ENCODE measurements around the gene SLC6A6.

SLC6A6 gene

DNA sequence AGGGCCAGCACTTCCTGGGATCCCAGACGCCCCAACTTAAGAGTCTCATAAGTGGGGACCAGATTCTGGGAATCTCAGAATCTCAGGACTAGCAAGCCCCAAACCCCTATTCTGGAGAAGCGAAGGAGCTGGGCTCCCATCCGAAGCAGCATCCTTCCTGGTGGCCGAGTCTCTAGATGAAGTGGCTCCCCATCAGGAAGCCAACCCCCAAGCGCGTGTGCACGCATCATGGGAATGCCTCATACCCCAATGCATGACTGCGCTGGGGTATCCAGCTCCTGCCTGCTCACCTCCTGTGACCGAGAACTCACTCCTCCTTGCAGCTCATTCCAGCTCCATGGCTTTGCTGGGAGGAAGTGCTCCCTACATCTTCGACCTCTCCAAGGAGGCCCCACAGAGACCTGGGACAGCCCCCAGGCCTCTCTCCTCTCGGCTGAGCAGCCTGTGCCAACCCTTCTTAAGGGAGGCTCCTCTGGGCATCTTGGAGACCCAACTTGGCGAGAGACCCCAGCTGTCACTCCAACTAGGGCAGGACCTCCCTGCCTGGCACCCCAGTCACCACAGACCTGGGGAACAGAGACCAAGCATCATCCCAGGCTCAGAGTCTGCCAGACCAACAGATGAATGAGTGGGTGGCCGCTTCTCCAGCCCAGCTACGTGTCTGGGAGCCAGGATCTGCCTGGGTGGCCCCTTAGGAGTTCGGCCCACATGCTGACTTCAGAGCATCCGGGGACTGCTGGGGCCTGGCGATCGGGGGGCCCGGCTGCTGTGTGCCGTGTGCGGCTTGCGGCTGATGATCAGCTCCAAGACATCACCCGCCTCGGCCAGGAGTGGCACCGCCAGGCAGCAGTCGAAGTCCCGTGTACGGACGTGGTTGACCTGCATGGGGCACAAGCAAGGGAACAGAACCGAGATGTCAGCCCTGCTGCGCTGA lies 90.8 kb downstream of the SLC6A6 start:
- Histone ChIP-seq H3K4me2 (ENCODE audit: insufficient read depth, low read length) (no peak overlapping the region), H3K27me3 (ENCODE audit: insufficient read depth, low read length, poor library complexity) (no peaks in the 10 kb centered on the region), H3K4me1 (ENCODE audit: insufficient read depth, low read length) (no peaks in the 10 kb centered on the region), H3K4me3 (ENCODE audit: low read depth in 1 of 2, low read length in 2 of 2) (no peak overlapping the region), H3K36me3 (ENCODE audit: insufficient read depth, low read length) (no peaks in the 10 kb centered on the region), H3K79me2 (ENCODE audit: insufficient read depth, low read length) (no peaks in the 10 kb centered on the region), H4K20me1 (ENCODE audit: insufficient read depth, low read length) (no peaks in the 10 kb centered on the region), H3K9me3 (ENCODE audit: insufficient read depth, low read length, severe bottlenecking) (no peaks in the 10 kb centered on the region), H2AFZ (ENCODE audit: low read depth, low read length) (no peak overlapping the region), H3K27ac (ENCODE audit: low read length) (no peak overlapping the region), H3K9ac (ENCODE audit: low read depth, low read length) (no peak overlapping the region)
- ATAC-seq (ENCODE audit: insufficient read depth, low read depth) (no peak), DNase-seq (no peak)
- no peak for TF ChIP-seq EZH2 (IDR thresholded peaks at IDR 0.05; ENCODE audit: borderline replicate concordance, low read depth, low read length, severe bottlenecking)
- TF ChIP-seq, protein P1, sequence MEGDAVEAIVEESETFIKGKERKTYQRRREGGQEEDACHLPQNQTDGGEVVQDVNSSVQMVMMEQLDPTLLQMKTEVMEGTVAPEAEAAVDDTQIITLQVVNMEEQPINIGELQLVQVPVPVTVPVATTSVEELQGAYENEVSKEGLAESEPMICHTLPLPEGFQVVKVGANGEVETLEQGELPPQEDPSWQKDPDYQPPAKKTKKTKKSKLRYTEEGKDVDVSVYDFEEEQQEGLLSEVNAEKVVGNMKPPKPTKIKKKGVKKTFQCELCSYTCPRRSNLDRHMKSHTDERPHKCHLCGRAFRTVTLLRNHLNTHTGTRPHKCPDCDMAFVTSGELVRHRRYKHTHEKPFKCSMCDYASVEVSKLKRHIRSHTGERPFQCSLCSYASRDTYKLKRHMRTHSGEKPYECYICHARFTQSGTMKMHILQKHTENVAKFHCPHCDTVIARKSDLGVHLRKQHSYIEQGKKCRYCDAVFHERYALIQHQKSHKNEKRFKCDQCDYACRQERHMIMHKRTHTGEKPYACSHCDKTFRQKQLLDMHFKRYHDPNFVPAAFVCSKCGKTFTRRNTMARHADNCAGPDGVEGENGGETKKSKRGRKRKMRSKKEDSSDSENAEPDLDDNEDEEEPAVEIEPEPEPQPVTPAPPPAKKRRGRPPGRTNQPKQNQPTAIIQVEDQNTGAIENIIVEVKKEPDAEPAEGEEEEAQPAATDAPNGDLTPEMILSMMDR (IDR thresholded peaks at IDR 0.05; ENCODE audit: borderline replicate concordance, extremely low read depth, low read length, poor library complexity, severe bottlenecking), result no peak

DNA sequence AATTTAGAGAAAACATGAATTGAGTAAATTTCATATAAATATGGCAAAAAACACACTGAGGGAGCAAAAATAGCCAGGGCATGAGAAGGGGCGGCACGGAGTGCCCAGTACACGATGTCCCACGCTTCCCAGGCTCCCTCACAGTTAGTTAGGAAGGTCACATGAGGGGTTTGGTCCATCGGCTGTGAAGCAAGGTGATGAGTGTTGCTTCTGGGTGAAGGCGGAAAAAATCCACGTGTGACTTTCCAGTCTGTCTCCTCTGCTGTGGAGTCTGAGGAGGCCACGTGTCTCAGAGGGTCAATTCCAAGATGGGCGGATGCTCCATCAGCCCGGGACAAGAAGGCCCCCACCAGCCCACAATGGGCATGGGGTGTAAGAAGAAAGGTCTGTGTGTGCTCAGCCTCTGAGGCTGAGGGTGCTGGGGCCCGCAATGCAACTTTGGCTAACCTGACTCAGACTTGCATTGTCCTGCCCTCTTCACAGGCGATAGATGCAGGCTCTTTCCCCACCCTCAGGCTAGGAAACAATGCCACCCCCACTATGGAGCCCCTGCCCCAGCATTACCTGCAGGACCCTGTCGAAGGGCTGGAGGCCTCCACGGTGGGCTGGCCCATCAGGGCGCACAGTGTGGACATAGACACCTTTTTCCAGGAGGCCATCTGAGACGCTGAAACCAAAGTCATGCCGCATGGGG lies 92.0 kb downstream of the SLC6A6 start:
- no peak overlapping the region for H2AFZ ChIP-seq (ENCODE audit: low read depth, low read length)
- no peaks in the 10 kb centered on the region for H3K36me3 ChIP-seq (ENCODE audit: insufficient read depth, low read length)
- H4K20me1 ChIP-seq (ENCODE audit: insufficient read depth, low read length), result no peaks in the 10 kb centered on the region
- H3K9ac ChIP-seq (ENCODE audit: low read depth, low read length), result no peak overlapping the region
- no peak for DNase-seq
- H3K27me3 ChIP-seq (ENCODE audit: insufficient read depth, low read length, poor library complexity), result no peaks in the 10 kb centered on the region
- no peaks in the 10 kb centered on the region for H3K9me3 ChIP-seq (ENCODE audit: insufficient read depth, low read length, severe bottlenecking)
- ATAC-seq (ENCODE audit: insufficient read depth, low read depth), result no peak
- no peaks in the 10 kb centered on the region for H3K4me1 ChIP-seq (ENCODE audit: insufficient read depth, low read length)
- no peak overlapping the region for H3K27ac ChIP-seq (ENCODE audit: low read length)
- no peak for TF ChIP-seq EZH2 (IDR thresholded peaks at IDR 0.05; ENCODE audit: borderline replicate concordance, low read depth, low read length, severe bottlenecking)
- TF ChIP-seq, protein P1 (IDR thresholded peaks at IDR 0.05; ENCODE audit: borderline replicate concordance, extremely low read depth, low read length, poor library complexity, severe bottlenecking), result no peak
- H3K79me2 ChIP-seq (ENCODE audit: insufficient read depth, low read length), result no peaks in the 10 kb centered on the region
- H3K4me2 ChIP-seq (ENCODE audit: insufficient read depth, low read length), result no peak overlapping the region
- no peak overlapping the region for H3K4me3 ChIP-seq (ENCODE audit: low read depth in 1 of 2, low read length in 2 of 2)

DNA sequence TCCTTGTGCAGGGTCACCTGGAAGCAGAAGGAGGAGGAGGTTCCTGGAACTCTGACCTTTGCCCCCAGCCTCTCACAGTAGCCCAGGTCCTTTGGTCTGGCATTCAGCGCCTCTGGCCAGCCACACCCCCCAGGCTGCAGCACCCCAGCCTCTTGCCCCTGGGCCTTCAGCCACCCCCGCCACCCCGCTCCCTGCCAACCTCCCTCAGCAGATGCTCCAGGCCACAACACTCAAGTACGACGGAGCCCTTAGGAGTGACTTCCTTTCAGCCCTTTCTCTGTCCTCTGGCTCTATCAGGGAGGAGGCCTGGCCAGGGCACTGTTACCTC lies 92.5 kb downstream of the SLC6A6 start:
- Histone ChIP-seq H4K20me1 (ENCODE audit: insufficient read depth, low read length) (no peaks in the 10 kb centered on the region), H3K36me3 (ENCODE audit: insufficient read depth, low read length) (no peaks in the 10 kb centered on the region), H2AFZ (ENCODE audit: low read depth, low read length) (no peak overlapping the region), H3K27ac (ENCODE audit: low read length) (no peak overlapping the region), H3K9me3 (ENCODE audit: insufficient read depth, low read length, severe bottlenecking) (no peaks in the 10 kb centered on the region), H3K4me2 (ENCODE audit: insufficient read depth, low read length) (no peak overlapping the region), H3K4me1 (ENCODE audit: insufficient read depth, low read length) (no peaks in the 10 kb centered on the region), H3K79me2 (ENCODE audit: insufficient read depth, low read length) (no peaks in the 10 kb centered on the region), H3K27me3 (ENCODE audit: insufficient read depth, low read length, poor library complexity) (no peaks in the 10 kb centered on the region), H3K4me3 (ENCODE audit: low read depth in 1 of 2, low read length in 2 of 2) (no peak overlapping the region), H3K9ac (ENCODE audit: low read depth, low read length) (no peak overlapping the region)
- ATAC-seq (ENCODE audit: insufficient read depth, low read depth), result no peak
- TF ChIP-seq EZH2 (IDR thresholded peaks at IDR 0.05; ENCODE audit: borderline replicate concordance, low read depth, low read length, severe bottlenecking), result no peak
- TF ChIP-seq, protein P1 (IDR thresholded peaks at IDR 0.05; ENCODE audit: borderline replicate concordance, extremely low read depth, low read length, poor library complexity, severe bottlenecking), result no peak
- no peak for DNase-seq
